ENCODE measurements around the gene PDC.

GRCh38 chr1:186483561-186483960, 22.6 kb upstream of the PDC start:
- no peak for TF ChIP-seq CTCF (IDR thresholded peaks at IDR 0.05)
- TF ChIP-seq POLR2A (IDR thresholded peaks at IDR 0.05): no peak
- no peak for TF ChIP-seq POLR2AphosphoS5 (IDR thresholded peaks at IDR 0.05)
- no peak for TF ChIP-seq EP300 (IDR thresholded peaks at IDR 0.05)

Measured in stomach (tissue), 4 donors.